8988T (cell line): ENCODE measurements around the gene KRTAP10-9.
"Not testable (repeated sequence)": the region's sequence is repeated elsewhere in the genome, so short reads cannot be mapped to it uniquely, and the experiment has no call there.

Experiments
- DNase-seq: peaks from one replicate; pipeline ENCODE4 v3.0.0; 2011

The KRTAP10-9 gene

DNA sequence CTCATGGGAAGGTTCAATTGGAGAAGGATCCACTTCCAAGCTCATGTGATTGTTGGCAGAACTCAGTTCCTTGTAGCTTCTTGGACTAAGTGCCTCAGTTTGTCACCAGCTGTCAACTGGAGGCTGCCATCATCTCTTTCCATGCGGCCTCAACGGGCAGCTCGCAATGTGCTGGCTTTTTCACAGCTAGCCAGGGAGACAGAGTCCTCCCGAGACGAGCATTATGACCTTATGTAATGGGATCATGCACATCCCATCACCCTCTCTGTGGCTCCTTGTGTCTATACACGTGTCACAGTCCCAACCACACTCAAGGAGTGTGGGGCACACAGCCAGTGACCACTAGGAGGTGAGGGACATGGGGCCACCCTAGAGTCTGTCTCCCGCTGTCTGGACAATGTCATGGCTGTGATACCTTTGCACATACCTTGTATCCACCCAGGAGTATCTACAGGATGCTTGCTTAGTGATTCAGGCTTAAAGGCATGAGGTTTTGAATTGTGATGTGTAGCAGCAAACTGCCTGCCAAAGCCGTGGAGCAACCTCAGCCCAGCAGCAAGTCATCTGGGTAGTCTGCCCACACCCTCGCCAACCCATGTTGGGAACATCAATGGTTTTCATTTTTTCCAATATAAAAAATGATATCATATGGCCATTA lies 30.7 kb upstream of the KRTAP10-9 start:
- DNase-seq = no peak

DNA sequence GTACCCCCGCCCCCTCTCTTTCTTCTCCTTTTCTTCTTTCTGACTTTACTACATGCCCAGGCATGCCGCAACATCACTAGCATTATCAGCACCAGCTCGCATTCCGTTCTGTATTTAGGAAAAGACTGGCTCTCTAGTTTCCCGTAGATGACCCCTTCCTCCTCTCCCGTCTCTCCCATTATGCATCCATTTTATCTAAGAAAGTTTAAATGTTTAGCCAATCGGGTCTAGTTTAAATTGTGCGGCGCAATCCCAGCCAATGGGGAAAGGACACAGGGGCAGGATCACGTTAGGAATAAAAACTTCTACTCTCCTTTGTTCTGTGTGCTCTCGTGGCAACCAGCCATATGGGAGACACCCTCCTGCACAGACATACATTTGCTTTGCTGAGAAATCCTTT lies 28.8 kb upstream of the KRTAP10-9 start:
- no peak for DNase-seq

DNA sequence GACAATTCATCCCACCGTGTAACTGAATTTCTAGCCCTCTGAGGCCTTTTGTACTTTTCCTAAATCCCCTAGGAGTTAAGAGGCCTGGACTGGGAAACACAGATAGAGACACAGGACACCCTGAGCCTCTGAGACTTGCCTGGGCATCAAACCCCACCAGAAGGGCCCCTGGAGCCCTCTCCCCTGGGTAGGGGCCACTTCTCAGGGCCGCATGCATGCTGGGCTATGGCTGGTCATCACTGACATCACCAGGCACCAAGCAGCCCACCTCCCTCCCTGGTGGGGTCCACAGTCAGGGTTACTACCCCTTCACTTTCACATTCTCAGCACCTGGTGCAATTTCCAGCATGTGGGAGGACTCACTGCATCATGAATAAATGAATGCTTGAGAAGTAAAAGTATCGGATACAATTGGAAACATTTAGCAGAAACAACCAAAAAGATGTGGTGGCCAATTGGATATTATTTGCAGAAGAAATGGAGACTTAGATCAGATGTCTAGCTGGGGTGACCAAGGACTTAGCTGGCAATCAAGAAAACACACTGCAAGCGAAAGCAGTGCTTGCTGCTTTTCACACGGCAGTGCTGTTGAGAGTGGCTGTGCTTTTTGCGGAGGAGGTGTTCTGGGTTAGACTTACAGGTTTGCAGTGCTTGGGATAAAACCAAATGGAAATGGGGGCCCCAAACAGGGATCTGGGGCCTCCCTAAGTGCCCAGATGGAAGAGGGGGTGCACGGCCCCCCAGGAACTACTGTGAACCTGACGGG lies 27.4 kb upstream of the KRTAP10-9 start:
- no peak for DNase-seq

DNA sequence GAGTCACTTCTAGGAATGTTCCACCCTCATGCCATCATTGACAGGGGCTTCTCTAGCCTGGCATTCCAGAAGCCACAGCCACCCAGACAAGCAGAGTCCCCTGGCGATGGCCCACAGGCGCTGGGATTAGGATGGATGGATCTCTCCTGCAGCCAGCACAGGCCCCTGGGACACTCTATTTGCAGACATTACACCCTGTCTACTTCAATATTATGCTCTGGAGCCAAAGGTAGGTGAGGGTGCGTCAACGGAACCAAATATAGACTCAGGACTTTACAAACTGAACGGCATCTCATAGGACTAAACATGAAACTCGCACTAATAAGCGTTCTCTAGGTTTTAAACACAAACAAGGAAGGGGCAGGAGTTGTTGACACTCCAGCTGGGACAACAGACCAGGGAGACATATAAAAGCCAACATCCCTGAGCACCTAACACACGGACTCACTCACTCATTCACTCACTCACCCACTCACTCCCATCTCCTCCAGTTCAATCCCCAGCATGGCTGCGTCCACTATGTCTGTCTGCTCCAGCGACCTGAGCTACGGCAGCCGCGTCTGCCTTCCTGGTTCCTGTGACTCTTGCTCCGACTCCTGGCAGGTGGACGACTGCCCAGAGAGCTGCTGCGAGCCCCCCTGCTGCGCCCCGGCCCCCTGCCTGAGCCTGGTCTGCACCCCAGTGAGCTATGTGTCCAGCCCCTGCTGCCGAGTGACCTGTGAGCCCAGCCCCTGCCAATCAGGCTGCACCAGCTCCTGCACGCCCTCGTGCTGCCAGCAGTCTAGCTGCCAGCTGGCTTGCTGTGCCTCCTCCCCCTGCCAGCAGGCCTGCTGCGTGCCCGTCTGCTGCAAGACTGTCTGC lies 26.5 kb upstream of the KRTAP10-9 start, which contains the start of gene KRTAP10-7:
Gene KRTAP10-7 (plus strand): TSS at position 480 of the 861 bp plus-strand sequence. CDS start 25 bp downstream, at position 505.
- not testable (repeated sequence) for DNase-seq

DNA sequence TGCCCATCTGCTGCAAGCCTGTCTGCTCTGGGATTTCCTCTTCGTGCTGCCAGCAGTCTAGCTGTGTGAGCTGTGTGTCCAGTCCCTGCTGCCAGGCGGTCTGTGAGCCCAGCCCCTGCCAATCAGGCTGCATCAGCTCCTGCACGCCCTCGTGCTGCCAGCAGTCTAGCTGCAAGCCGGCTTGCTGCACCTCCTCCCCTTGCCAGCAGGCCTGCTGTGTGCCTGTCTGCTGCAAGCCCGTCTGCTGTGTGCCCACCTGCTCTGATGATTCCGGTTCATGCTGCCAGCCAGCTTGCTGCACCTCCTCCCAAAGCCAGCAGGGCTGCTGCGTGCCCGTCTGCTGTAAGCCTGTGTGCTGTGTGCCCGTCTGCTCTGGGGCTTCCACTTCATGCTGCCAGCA lies 25.8 kb upstream of the KRTAP10-9 start:
- not testable (repeated sequence) for DNase-seq

DNA sequence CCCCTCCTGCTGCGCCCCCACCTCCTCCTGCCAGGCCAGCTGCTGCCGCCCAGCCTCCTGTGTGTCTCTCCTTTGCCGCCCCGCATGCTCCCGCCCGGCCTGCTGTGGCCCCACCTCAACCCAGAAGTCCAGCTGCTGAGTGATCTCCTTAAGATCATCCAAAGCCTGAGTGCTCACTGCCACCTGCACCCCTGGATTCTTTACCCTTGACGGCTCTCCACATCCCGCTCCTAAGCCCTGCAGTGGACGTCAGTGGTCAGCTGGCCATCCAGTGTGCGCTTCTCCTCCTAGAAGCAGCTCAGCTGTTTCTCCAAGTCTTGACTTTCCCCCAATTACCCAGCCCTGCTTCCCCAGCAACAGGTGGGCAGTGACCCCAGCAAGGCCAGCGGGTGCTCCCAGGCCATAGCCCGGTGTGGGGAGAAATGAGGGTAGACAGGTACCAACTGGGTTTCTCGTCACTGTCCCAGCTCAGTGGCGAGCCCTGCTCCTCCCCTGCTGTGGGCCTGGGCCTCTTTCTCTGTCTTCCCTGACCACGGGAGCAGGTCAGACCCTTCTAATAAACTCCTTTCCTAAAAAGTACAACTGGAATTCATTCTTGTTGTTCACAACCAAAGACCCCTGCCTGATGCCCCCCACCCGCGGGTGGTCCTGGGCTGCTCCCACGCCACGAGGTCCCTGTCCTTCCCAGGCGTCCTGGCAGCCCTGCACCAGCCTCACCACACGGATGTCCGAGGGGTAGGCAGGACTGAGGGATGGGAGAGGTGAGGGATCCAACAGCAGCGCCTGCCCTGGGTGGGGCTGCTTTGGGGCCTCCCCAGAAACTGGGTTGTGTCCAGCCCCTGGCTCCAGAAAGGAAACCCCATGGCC lies 25.1 kb upstream of the KRTAP10-9 start:
- no peak for DNase-seq

DNA sequence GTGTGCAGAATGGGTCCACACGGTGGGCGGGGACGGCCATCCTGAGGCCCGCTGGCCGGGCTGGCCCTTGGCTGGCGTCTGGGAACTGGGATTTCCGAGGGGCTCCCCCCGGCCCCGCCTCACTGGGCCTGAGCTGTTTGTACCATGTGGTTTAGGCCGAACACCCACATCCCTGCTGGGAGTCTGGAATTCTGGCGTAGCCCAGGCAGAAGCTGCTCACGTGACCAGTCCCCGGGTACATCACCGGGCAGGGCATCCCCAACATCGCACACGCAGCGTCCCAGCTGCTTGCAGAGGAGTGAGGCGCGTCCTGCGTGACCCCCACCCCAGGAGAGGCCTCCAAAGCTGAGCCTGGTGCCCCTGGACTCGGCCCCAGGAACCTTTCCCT lies 24.4 kb upstream of the KRTAP10-9 start:
- no peak for DNase-seq

DNA sequence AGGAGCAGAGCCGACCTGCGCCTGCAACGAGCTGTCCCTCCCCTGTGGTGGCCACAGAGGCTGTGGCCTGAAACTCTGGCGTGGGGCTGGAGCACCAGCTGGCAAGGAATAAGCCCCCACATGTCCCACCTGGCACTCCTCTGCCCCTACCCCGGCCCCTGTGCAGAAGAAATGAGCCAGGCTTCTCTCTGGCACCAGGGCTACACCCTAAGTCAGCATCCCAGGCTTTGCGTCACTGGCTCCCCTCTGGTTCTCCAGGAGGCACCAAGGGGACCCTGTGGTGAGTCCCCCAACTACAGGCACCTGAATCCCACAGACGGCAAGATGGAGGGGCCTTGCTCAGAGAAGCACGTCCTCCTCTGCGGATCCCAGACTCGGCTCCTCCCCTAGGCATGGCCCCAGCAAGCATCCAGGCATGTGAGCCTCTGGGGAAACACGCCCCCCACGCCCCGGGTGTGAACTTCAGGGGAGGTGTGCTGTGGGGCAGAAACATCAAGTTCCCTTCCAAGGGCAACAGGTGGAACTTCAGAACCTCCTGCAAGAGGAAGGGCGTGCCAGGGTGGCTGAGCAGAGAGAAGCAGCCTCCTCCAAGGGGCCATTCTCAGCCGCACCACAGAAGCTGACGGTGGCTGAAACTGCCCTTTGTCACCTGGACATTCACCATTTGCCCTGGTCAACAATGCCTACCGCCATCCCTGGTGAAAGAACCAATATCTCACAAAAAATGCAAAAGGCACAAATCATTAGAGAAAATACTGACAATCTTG lies 23.6 kb upstream of the KRTAP10-9 start:
- DNase-seq = no peak

DNA sequence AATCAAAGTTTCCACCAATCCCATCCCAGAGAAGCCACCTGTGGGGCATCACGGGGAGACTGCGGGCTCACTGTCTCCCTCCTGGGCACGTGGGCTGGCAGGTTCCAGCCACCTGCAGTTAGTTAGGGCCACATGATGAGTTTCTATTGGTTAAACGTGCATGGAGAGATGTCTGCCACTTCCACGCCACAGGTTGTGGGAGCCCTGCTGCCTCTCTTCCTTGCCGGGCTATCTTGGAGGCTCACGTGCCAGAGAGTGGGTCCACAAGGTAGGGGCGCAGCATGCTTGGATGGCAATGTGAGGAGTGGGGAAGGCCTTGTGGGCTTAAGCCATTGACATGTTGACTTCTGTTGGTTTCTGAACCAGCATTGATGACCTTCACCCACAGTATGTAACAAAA lies 23.0 kb upstream of the KRTAP10-9 start:
- DNase-seq = no peak

DNA sequence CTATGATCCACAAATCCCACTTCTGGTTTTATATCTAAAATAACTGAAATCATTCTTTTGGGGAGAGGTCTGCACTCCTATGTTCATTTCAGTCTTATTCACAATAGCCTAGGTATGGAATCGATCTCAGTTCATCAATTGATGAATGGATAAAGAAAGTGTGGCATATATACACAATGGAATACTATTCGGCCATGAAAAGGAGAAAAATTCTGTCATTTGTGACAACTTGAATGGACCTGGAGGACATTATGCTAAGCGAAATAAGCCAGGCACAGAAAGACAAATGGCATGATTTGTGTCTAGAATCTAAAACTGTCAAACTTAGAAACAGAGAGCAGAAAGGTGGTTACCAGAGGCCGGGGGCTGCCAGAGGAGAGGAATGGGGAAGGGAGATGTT lies 20.4 kb upstream of the KRTAP10-9 start:
- DNase-seq = no peak

DNA sequence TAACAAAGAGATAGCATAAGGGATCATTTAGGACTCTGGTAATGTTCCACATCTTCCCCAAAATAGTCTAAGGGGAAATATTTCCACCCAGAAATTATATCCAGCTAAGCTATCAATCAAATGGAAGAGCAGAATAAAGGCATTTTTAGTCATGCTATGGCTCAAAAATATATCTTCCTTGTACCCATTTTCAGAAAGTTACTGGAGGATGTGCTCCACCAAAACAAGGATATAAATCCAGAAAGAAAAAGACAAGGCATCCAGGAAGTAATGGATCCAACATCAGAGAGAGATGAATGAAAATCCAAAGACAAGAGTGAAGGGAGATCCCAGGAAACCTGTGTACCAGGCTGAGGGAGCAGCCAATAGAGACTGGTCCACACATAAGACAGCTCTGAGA lies 17.7 kb upstream of the KRTAP10-9 start:
- no peak for DNase-seq

DNA sequence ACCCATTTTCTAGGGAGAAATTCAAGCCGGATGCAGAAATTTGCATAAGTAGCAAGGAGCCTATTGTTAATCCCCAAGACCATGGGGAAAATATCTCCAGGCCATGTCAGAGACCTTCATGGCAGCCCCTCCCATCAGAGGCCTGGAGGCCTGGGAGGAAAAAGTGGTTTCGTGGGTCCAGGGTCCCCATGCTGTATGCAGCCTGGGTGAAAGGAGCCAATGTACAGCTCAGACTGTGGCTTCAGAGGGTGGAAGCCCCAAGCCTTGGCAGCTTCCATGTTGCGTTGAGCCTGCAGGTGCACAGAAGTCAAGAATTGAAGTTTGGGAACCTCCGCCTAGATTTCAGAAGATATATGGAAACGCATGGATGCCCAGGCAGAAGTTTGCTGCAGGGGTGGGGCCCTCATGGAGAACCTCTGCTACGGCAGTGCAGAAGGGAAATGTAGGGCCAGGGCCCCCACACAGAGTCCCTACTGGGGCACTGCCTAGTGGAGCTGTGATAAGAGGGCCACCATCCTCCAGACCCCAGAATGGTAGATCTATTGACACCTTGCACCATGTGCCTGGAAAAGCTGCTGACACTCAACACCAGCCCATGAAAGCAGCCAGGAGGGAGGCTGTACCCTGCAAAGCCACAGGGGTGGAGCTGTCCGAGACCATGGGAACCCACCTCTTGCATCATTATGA lies 16.6 kb upstream of the KRTAP10-9 start:
- not testable (repeated sequence) for DNase-seq

DNA sequence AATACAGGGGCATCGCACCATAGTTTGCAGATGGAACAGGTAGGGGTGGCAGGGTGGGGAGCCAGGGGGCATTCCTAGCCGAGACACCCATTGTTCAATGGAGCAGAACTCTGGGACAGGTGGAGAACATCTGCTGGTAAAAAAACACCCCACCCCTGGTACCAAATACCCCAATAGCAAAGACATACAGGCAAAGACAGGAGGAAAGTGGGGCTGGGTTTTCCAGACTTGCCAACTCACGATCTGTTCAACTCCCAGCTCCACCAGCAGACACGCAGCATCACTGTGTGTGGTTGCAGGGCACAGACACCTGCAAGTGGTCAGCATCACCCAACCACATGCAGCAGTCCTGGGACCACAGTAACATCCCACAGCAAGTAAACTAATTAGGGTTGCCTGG lies 15.3 kb upstream of the KRTAP10-9 start:
- no peak for DNase-seq

DNA sequence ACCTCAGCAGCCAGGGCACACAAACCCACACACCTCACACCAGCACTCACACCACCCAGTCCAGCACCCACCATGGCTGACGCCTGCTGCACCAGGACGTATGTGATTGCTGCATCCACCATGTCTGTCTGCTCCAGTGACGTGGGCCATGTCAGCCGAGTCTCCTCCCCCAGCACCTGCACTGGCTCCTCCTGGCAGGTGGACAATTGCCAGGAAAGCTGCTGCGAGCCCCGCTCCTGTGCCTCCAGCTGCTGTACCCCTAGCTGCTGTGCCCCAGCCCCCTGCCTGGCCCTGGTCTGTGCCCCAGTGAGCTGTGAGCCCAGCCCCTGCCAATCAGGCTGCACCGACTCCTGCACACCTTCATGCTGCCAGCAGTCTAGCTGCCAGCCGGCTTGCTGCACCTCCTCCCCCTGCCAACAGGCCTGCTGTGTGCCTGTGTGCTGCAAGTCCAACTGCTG lies 14.8 kb upstream of the KRTAP10-9 start, which contains the start of gene KRTAP10-8:
Gene KRTAP10-8 (plus strand): TSS at position 51 of the 458 bp plus-strand sequence. CDS start 22 bp downstream, at position 73.
- no peak for DNase-seq

DNA sequence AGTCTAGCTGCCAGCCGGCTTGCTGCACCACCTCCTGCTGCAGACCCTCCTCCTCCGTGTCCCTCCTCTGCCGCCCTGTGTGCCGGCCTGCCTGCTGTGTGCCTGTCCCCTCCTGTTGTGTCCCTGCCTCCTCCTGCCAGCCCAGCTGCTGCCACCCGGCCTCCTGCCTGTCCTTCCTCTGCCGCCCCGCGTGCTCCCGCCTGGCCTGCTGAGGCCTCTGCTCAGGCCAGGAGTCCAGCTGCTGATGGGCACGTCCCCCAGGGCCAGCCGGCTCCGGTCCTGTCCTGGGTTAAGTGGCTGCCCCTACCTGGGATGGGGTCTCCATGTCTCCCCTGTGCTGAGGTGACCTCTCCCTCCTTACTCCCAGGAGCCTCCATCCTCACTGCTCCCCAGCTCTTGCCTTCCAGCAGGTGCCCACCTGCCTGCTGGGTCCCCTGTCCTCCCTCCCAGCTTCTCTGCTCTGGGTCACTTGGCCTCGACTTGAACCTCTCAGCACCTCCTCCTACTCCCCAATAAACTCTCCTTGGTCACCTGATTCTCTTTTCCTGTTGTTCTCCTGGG lies 14.1 kb upstream of the KRTAP10-9 start:
- no peak for DNase-seq

DNA sequence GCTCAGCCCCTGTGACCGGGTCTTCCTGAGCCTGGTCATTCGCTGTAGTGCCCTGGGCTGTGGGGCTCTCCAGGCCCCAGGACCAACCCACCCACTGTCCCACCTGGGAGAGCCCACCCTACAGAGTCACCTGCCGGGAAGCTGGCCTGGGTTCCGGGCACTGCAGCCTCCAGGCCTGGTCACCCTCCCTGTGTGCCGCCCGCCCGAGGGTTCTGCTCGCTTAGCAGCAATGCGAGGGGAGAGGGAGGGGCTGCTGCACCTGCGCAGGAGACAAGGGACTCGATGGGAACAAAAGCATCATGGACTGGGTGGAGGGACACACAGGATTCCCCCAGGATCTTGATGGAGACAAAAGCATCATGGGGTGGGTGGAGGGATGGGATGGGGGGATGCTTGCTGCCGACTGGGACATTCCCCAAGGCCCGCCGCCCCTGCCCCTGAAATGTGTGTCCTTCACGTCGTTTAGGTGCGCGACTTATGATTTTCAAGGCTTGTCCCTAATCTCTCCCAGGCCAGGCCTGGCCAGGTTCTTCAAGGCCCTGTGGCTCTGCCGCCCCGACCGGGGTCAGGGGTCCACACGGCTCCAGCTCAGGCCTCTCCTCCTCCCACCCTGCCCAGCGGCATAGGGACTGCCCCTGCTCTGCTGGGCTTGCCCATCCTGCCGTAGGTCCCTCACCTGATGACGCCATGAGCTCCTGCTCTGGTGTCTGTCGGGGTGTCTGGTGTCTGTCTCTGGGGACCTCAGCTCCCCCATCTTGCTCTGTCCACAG lies 13.3 kb upstream of the KRTAP10-9 start:
- DNase-seq = no peak

DNA sequence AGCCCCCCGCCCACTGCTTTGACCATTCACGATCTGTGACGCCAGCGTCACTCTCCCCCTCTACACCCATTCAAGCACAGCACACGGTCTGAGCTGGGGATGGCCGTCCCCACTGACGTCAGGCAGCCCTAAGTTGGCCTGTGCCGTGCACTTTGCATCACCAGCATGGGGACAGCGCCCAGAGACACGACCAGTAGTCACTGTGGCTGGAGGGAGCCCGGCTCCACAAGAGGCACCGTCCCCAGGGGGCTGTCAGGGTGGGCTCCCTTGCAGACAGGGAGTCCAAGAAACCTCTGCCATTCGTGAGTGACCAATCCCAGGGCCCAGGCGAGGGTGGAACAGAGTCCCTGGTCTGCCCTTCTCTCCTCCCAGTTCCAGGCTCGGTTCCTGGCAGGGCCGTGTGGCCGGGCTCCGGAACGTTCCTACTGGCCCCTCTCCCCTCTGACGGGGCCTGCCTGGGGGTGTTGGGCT lies 12.7 kb upstream of the KRTAP10-9 start:
- no peak for DNase-seq

DNA sequence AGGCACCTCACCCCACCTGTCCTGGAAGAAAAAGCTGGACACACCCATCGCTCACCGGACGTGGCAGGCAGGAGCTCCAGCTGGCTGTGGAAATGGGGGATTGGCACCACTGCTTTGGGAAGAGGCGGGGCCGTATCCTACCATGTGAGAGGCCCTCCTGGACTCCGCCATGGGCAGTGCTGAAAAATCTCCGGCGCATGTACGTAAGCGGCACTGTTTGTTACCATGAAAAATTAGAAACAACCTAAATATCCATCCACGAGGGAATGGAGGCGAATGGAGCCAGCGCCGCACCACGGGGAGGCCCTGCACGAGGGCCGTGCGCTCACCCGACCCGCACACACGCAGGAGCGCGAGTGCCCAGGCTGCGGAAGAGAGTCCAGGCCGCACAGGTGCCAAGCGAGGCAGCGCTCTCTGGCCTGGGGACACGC lies 11.9 kb upstream of the KRTAP10-9 start:
- no peak for DNase-seq

DNA sequence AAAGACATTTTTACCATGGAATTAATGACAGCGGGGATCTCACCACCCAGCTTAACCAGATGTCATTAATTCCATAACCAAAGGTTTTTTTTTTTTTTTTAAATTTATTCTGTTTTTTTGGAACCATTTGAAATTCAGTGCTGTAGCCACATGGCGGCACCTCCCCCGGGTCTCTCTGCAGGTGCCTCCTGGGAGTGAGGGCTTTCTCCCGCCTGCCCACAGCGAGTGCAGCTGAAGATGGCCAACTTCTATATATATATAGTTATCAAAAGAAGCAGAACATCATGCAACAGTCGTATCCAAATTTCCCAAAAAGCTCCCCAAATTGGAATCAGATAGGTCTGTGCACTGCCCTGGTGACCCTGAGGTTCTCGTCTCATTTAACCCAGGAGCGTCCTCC lies 11.4 kb upstream of the KRTAP10-9 start:
- no peak for DNase-seq
